GM12872 (cell line): ENCODE measurements around the gene ERMP1.

Experiments used
- TF ChIP-seq, protein P1 (sequence below): IDR thresholded peaks from 3 replicates; pipeline ENCODE4 v1.5.1; 2011; ENCODE audit warnings: low read depth, mild to moderate bottlenecking, low read length, moderate library complexity; ENCODE audit not compliant: insufficient read depth

The ERMP1 gene

DNA sequence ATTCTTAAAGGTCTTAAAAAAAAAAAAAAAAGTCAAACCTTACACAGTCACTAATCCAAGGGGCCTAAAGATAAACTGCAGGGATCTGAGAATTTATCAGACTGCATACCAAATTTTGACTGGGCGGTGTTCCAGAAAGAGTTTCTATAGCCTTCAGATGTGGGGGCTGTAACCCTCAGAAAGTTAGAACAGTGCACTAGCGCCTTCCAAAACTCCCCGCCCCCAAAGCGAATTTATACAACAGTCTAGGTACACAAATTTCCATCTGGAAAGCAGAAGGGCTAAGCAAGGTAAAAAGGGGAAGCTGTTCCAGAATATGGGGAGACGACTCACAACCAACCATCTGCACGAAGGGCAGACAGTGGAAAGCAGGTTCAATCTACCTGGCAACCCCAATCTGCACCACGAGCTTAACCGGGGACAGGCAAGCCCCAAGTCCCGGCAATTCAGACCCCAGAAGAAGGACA, 813 bp downstream of the ERMP1 start:
- TF ChIP-seq, protein P1, sequence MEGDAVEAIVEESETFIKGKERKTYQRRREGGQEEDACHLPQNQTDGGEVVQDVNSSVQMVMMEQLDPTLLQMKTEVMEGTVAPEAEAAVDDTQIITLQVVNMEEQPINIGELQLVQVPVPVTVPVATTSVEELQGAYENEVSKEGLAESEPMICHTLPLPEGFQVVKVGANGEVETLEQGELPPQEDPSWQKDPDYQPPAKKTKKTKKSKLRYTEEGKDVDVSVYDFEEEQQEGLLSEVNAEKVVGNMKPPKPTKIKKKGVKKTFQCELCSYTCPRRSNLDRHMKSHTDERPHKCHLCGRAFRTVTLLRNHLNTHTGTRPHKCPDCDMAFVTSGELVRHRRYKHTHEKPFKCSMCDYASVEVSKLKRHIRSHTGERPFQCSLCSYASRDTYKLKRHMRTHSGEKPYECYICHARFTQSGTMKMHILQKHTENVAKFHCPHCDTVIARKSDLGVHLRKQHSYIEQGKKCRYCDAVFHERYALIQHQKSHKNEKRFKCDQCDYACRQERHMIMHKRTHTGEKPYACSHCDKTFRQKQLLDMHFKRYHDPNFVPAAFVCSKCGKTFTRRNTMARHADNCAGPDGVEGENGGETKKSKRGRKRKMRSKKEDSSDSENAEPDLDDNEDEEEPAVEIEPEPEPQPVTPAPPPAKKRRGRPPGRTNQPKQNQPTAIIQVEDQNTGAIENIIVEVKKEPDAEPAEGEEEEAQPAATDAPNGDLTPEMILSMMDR, result no peak

DNA sequence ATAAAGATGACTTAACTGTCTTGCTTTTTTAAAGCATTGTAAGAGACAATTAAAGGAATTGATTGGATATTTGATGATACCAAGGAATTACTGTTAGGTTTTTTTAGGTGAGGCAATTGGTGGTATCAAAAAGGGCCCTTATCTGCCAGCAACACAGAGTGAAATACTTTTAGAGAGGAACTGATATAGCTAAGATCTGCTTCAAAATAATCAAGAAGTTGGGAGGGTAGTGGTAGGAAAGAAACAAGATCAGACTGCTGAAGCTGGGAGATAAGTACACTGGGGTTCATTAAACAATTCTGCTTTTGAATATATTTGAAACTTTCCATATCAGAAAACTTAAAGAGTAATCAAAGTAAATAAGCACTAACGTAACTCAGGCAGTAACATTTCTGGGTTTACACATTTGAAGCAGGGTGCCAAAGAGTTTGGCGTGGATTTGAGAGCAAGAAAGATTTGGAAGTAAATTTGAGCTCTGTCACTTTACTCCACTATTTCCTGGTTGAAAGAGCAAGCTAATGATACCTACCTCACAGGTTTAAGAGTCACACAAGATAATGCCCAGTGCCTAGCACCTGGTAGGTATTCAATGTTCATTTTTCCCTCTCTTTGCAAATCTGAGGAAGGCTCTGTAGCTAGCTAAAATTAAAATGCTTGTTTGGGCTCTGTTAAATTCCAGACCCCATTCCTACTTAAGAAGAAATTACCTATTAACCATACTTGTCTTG, 6.9 kb downstream of the ERMP1 start:
- TF ChIP-seq, protein P1, result no peak

- TF ChIP-seq, protein P1, result no peak
Observed at GRCh38 chr9:5825223-5825622, 7.7 kb downstream of the ERMP1 start.

- TF ChIP-seq, protein P1, result no peak
Observed at GRCh38 chr9:5820425-5820824, 12.5 kb downstream of the ERMP1 start.

GRCh38 chr9:5819174-5819573, 13.7 kb downstream of the ERMP1 start:
- TF ChIP-seq, protein P1, result no peak

DNA sequence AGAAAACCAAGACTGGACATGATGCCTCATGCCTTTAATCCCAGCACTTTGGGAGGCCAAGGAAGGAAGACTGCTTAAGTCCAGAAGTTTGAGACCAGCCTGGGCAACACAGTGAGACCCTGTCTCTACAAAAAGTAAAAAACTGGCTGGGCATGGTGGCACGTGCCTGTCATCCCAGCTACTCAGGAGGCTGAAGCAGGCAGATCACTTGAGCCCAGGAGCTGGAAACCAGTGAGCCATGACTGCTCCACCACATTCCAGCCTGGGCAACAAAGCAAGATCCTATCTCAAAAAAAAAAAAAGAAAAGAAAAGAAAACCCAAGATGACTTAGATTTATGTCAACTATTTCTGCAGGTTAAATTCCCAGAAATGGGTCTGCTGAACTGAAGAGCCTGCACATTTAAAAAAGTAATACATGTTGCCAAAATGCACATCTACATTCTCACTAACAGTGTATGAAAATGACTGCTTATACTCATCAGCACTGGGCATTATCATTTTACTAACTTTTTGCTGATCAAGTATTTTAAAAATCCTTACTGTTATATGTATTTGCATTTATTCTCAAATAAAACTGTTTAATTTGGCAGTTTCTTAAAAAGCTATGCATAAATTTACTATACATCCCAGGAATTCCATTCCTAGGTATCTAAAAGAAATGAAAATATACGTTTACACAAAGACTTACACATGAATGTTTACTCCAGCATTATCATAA, 14.3 kb downstream of the ERMP1 start:
- TF ChIP-seq, protein P1, result no peak

DNA sequence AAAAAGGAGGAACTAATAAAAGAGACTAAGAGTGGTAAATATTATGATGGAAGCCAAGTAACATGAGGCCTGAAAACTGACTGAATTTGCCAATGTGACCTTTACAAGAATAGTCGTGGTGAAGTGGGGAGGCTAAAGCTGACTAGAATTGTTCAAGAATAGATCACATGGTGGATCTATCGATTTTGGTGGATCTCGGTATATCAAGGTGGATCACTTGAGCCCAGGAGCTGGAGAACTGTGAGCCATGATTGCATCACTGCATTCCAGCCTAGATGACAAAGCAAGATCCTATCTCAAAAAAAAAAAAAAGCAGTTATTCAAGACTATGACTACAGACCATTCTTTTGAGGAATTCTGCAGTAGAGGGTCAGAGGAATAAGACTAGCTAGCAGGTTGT, 15.1 kb downstream of the ERMP1 start:
- TF ChIP-seq, protein P1, result no peak
